ENCODE data around the gene ADRA2C. TPM values are rescaled to one million over a fixed set of nuclear protein-coding genes. Genes with fewer than 3 reads are reported as not detected.

Gene ADRA2C
- total RNA-seq, 2 experiments from 2014 or later, result 0.21 TPM; not detected in 1

GRCh38 chr4:3775576-3775975 lies 9.4 kb downstream of the ADRA2C start:
- H3K4me2 ChIP-seq (ENCODE audit: low read length), result no peak overlapping the region
- H3K9me3 ChIP-seq (ENCODE audit: low read length), result no peaks in the 10 kb centered on the region
- H3K27ac ChIP-seq (ENCODE audit: low read depth, low read length, poor library complexity, severe bottlenecking), result no peak overlapping the region
- TF ChIP-seq EZH2phosphoT487 (IDR thresholded peaks at IDR 0.05; ENCODE audit: borderline replicate concordance, low read depth, low read length), result no peak
- TF ChIP-seq CTCF (conservative IDR thresholded peaks at IDR 0.05; ENCODE audit: low read length), result no peak
- DNase-seq (ENCODE audit: low spot score), result no peak
- H3K36me3 ChIP-seq (ENCODE audit: insufficient read depth, low read length), result no peaks in the 10 kb centered on the region
- no TSS peak for BruUV-seq (replicated peaks)
- H4K20me1 ChIP-seq (ENCODE audit: insufficient read depth, low read length), result no peaks in the 10 kb centered on the region
- H3K4me3 ChIP-seq (ENCODE audit: low read depth, low read length, poor library complexity, severe bottlenecking), result no peak overlapping the region
- peaks cover 11% of the 10 kb centered on the region for H3K4me1 ChIP-seq (ENCODE audit: insufficient read depth, low read length, poor library complexity, severe bottlenecking)
- ChIA-PET POLR2A (no interaction called here), CTCF (ENCODE audit: unreplicated experiment) (interaction anchor here (0.6 kb wide), 1 partner anchor 249 kb away, joined by 4 read pairs; no protein-coding TSS in a partner anchor)
- H3K79me2 ChIP-seq (ENCODE audit: insufficient read depth, low read depth, low read length), result no peaks in the 10 kb centered on the region
- H3K9me2 ChIP-seq (ENCODE audit: insufficient read depth, low read length), result no peaks in the 10 kb centered on the region
- no peak overlapping the region for H2AFZ ChIP-seq (ENCODE audit: low read length)
- intact Hi-C loops (cut with micrococcal nuclease; ENCODE audit: unreplicated experiment), result no loop called here

GRCh38 chr4:3776166-3777032 lies 10.2 kb downstream of the ADRA2C start:
- Histone ChIP-seq H3K4me3 (ENCODE audit: low read depth, low read length, poor library complexity, severe bottlenecking) (no peak overlapping the region), H4K20me1 (ENCODE audit: insufficient read depth, low read length) (no peaks in the 10 kb centered on the region), H3K9me3 (ENCODE audit: low read length) (no peaks in the 10 kb centered on the region), H3K9me2 (ENCODE audit: insufficient read depth, low read length) (no peaks in the 10 kb centered on the region), H3K4me2 (ENCODE audit: low read length) (no peak overlapping the region), H3K4me1 (ENCODE audit: insufficient read depth, low read length, poor library complexity, severe bottlenecking) (peaks cover 3% of the 10 kb centered on the region), H3K79me2 (ENCODE audit: insufficient read depth, low read depth, low read length) (no peaks in the 10 kb centered on the region), H2AFZ (ENCODE audit: low read length) (no peak overlapping the region), H3K27ac (ENCODE audit: low read depth, low read length, poor library complexity, severe bottlenecking) (no peak overlapping the region), H3K36me3 (ENCODE audit: insufficient read depth, low read length) (no peaks in the 10 kb centered on the region)
- ChIA-PET POLR2A (no interaction called here), CTCF (ENCODE audit: unreplicated experiment) (no interaction called here)
- intact Hi-C loops (cut with micrococcal nuclease; ENCODE audit: unreplicated experiment), result no loop called here
- no peak for TF ChIP-seq CTCF (conservative IDR thresholded peaks at IDR 0.05; ENCODE audit: low read length)
- no peak for TF ChIP-seq EZH2phosphoT487 (IDR thresholded peaks at IDR 0.05; ENCODE audit: borderline replicate concordance, low read depth, low read length)
- no peak for DNase-seq (ENCODE audit: low spot score)
- no TSS peak for BruUV-seq (replicated peaks)

GRCh38 chr4:3777033-3777390 lies 10.8 kb downstream of the ADRA2C start:
- Histone ChIP-seq H3K27ac (ENCODE audit: low read depth, low read length, poor library complexity, severe bottlenecking) (no peak overlapping the region), H3K4me1 (ENCODE audit: insufficient read depth, low read length, poor library complexity, severe bottlenecking) (no peaks in the 10 kb centered on the region), H3K36me3 (ENCODE audit: insufficient read depth, low read length) (no peaks in the 10 kb centered on the region), H2AFZ (ENCODE audit: low read length) (no peak overlapping the region), H3K4me2 (ENCODE audit: low read length) (no peak overlapping the region), H3K4me3 (ENCODE audit: low read depth, low read length, poor library complexity, severe bottlenecking) (no peak overlapping the region), H3K9me3 (ENCODE audit: low read length) (no peaks in the 10 kb centered on the region), H4K20me1 (ENCODE audit: insufficient read depth, low read length) (no peaks in the 10 kb centered on the region), H3K79me2 (ENCODE audit: insufficient read depth, low read depth, low read length) (no peaks in the 10 kb centered on the region), H3K9me2 (ENCODE audit: insufficient read depth, low read length) (no peaks in the 10 kb centered on the region)
- intact Hi-C loops (cut with micrococcal nuclease; ENCODE audit: unreplicated experiment), result no loop called here
- no peak for TF ChIP-seq EZH2phosphoT487 (IDR thresholded peaks at IDR 0.05; ENCODE audit: borderline replicate concordance, low read depth, low read length)
- no peak for TF ChIP-seq CTCF (conservative IDR thresholded peaks at IDR 0.05; ENCODE audit: low read length)
- CTCF ChIA-PET (ENCODE audit: unreplicated experiment), result no interaction called here
- POLR2A ChIA-PET, result no interaction called here
- no peak for DNase-seq (ENCODE audit: low spot score)
- BruUV-seq (replicated peaks), result no TSS peak

All from OCI-LY7 (cell line).